PC-9 (cell line): ENCODE measurements around the gene TBX20.
"Not testable (repeated sequence)": the region's sequence is repeated elsewhere in the genome, so short reads cannot be mapped to it uniquely, and the experiment has no call there.

Source experiments
- EZH2 ChIP-seq: fragments of 200-600 bp; sonication (generic); IDR thresholded peaks from 2 replicates; pipeline ENCODE4 v1.8.0; 2017; ENCODE audit warnings: antibody characterized with exemption, low read depth
- TF ChIP-seq, protein P1 (sequence below): fragments of 200-600 bp; sonication (generic); conservative IDR thresholded peaks from 2 replicates; pipeline ENCODE4 v1.6.1; 2017; ENCODE audit warnings: mixed run types, antibody characterized with exemption, mild to moderate bottlenecking, moderate library complexity

DNA sequence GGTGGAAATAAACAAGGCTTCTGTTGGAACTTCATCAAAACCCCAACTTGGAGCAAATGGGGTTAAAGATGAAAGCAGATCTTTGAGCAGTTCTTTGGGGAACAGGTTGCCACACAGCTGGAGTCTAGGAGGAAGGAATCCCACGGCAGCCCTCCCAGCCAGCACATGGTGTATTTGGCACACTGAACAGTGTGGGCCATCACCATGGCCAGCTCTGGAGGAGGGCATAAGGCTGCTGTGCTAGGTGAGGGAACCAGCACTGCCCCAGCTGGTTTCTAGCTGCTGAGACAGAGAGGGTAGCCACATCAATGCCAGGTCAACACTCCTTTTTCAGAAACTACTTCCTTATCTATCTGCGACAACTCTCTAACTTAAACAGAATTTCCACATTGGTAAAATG is 33.7 kb downstream of the TBX20 start:
- TF ChIP-seq, protein P1, sequence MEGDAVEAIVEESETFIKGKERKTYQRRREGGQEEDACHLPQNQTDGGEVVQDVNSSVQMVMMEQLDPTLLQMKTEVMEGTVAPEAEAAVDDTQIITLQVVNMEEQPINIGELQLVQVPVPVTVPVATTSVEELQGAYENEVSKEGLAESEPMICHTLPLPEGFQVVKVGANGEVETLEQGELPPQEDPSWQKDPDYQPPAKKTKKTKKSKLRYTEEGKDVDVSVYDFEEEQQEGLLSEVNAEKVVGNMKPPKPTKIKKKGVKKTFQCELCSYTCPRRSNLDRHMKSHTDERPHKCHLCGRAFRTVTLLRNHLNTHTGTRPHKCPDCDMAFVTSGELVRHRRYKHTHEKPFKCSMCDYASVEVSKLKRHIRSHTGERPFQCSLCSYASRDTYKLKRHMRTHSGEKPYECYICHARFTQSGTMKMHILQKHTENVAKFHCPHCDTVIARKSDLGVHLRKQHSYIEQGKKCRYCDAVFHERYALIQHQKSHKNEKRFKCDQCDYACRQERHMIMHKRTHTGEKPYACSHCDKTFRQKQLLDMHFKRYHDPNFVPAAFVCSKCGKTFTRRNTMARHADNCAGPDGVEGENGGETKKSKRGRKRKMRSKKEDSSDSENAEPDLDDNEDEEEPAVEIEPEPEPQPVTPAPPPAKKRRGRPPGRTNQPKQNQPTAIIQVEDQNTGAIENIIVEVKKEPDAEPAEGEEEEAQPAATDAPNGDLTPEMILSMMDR: not testable (repeated sequence)
- not testable (repeated sequence) for TF ChIP-seq EZH2
